GM12872 (cell line): ENCODE measurements around the gene PCSK9.

Experiments used
- CTCF ChIP-seq: IDR thresholded peaks from 3 replicates; pipeline ENCODE4 v1.5.1; 2011; ENCODE audit warnings: low read depth, mild to moderate bottlenecking, low read length, moderate library complexity; ENCODE audit not compliant: insufficient read depth

Gene PCSK9

GRCh38 chr1:55081188-55081904 lies 42.0 kb downstream of the PCSK9 start:
- no peak for TF ChIP-seq CTCF

- TF ChIP-seq CTCF = no peak
Measured at GRCh38 chr1:55081905-55082296, 42.6 kb downstream of the PCSK9 start.

- TF ChIP-seq CTCF = no peak
Measured at GRCh38 chr1:55084257-55084656, 44.9 kb downstream of the PCSK9 start.

GRCh38 chr1:55087439-55087838 lies 48.1 kb downstream of the PCSK9 start:
- TF ChIP-seq CTCF = no peak

GRCh38 chr1:55088413-55088812 lies 49.1 kb downstream of the PCSK9 start:
- no peak for TF ChIP-seq CTCF

- no peak for TF ChIP-seq CTCF
Measured at GRCh38 chr1:55089683-55090082, 50.3 kb downstream of the PCSK9 start.

- TF ChIP-seq CTCF = no peak
Measured at GRCh38 chr1:55092475-55092874, 53.1 kb downstream of the PCSK9 start.
